Loucy (cell line): ENCODE data around the gene RECQL5.

Experiments used
- EZH2phosphoT487 ChIP-seq: fragments of 200-600 bp; IDR thresholded peaks from 2 replicates; pipeline ENCODE4 v1.6.1; 2018; ENCODE audit warnings: antibody characterized with exemption, mild to moderate bottlenecking, moderate library complexity, borderline replicate concordance
- TF ChIP-seq, protein P1 (sequence below): fragments of 200-600 bp; sonication (generic); conservative IDR thresholded peaks from 2 replicates; pipeline ENCODE4 v1.5.1; 2014; ENCODE audit warnings: mild to moderate bottlenecking, antibody characterized with exemption, low read length

DNA sequence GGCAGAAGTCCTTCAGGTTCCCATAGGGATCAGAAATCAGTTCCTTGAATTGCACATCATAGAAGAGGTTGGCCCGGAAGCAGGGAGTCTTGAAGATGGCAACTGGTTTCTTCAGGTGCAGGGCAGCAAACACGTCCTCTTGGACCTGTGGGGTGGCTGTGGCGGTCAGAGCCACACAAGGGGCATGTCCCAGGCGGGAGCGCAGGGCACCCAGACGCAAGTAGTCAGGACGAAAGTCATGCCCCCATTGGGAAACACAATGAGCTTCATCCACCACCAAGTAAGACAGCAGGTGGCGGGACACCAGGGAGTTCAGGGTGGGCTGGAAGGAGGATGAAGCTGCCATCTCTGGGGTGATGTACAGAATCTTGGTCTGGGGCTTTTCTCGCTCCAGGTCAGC, 4.4 kb downstream of the RECQL5 start:
- TF ChIP-seq, protein P1, sequence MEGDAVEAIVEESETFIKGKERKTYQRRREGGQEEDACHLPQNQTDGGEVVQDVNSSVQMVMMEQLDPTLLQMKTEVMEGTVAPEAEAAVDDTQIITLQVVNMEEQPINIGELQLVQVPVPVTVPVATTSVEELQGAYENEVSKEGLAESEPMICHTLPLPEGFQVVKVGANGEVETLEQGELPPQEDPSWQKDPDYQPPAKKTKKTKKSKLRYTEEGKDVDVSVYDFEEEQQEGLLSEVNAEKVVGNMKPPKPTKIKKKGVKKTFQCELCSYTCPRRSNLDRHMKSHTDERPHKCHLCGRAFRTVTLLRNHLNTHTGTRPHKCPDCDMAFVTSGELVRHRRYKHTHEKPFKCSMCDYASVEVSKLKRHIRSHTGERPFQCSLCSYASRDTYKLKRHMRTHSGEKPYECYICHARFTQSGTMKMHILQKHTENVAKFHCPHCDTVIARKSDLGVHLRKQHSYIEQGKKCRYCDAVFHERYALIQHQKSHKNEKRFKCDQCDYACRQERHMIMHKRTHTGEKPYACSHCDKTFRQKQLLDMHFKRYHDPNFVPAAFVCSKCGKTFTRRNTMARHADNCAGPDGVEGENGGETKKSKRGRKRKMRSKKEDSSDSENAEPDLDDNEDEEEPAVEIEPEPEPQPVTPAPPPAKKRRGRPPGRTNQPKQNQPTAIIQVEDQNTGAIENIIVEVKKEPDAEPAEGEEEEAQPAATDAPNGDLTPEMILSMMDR: no peak
- TF ChIP-seq EZH2phosphoT487: no peak
